ENCODE results near the gene GMPPA. TPM values are rescaled to one million over a fixed set of nuclear protein-coding genes. Genes with fewer than 3 reads are reported as not detected.

Gene GMPPA
- total RNA-seq, 2 experiments from 2014 or later, result 35.2 to 35.5 TPM

DNA sequence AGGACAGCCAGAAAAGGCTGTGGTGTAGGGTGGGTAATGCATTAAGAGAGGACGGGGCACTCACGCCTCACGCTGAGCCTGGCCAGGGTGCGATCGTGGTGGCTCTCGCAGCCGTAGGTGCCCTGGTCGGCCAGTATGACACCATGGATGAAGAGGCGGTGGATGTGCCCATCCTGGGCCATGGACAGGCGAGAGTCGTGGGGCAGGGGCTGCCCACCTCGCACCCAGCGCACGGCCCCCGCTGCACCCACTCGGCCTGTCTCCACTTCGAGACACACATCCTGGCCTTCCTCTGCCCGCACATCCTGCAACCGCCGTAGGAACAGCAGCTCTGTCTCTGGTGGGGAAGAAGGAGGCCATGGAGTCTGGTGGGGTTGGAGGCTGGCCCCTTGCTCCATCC is 57.3 kb downstream of the GMPPA start:
- POLR2A ChIA-PET, result no interaction called here
- Mint-ChIP-seq H3K4me1 (peaks cover 5% of the 10 kb centered on the region), H3K9me3 (ENCODE audit: low read depth) (no peaks in the 10 kb centered on the region), H3K27ac (no peak overlapping the region), H3K27me3 (peaks cover 27% of the 10 kb centered on the region), H3K36me3 (ENCODE audit: low read depth) (no peaks in the 10 kb centered on the region), H3K4me3 (no peak overlapping the region)
- intact Hi-C loops (cut with DNase I, micrococcal nuclease), result no loop called here
- CTCF ChIA-PET, result interaction anchor here (0.9 kb wide), 1 partner anchor 15 kb away, joined by 3 read pairs; no protein-coding TSS in a partner anchor
- no peak for ATAC-seq
- DNase-seq, result no peak

GRCh38 chr2:219556413-219556812 is 57.7 kb downstream of the GMPPA start:
- no peaks in the 10 kb centered on the region for H3K36me3 Mint-ChIP-seq (ENCODE audit: low read depth)
- intact Hi-C loops (cut with DNase I, micrococcal nuclease), result no loop called here
- DNase-seq, result no peak
- no peak for ATAC-seq
- no peaks in the 10 kb centered on the region for H3K9me3 Mint-ChIP-seq (ENCODE audit: low read depth)
- ChIA-PET CTCF (interaction anchor here (0.7 kb wide), 1 partner anchor 45 kb away, joined by 4 read pairs; no protein-coding TSS in a partner anchor), POLR2A (no interaction called here)
- H3K4me1 Mint-ChIP-seq, result peaks cover 5% of the 10 kb centered on the region
- H3K27ac Mint-ChIP-seq, result no peak overlapping the region
- no peak overlapping the region for H3K4me3 Mint-ChIP-seq
- peaks cover 25% of the 10 kb centered on the region for H3K27me3 Mint-ChIP-seq

Small RNAs within 50 kb of the gene (microRNA-seq; reads per million reads assigned to microRNA genes)
- gene MIR3132 (ENCODE audit: borderline replicate concordance), result not detected

Other genes starting within 250 kb of the GMPPA start
- not detected for gene TUBA4B, start 245.6 kb upstream of the GMPPA start, total RNA-seq
- gene TUBA4A, start 245.0 kb upstream of the GMPPA start, total RNA-seq, result 100 to 1,000 TPM; 210 to 369 TPM
- gene DNAJB2, start 219.5 kb upstream of the GMPPA start, total RNA-seq, result 10 to 100 TPM; 51.8 to 62.8 TPM
- under 1 TPM; 0.30 to 0.43 TPM for gene PTPRN, start 189.5 kb upstream of the GMPPA start, total RNA-seq
- gene RESP18, start 166.1 kb upstream of the GMPPA start, total RNA-seq, result not detected
- 10 to 100 TPM; 81.0 to 93.1 TPM for gene DNPEP, start 111.0 kb upstream of the GMPPA start, total RNA-seq
- gene DES, start 80.5 kb upstream of the GMPPA start, total RNA-seq, result not detected
- gene SPEG, start 64.0 kb upstream of the GMPPA start, total RNA-seq, result 1 to 10 TPM in 1 of 2 experiments, under 1 TPM in 1; 0.89 to 1.4 TPM
- gene ASIC4, start 15.6 kb downstream of the GMPPA start, total RNA-seq, result not detected
- 10 to 100 TPM; 14.1 to 17.1 TPM for gene CHPF, start 44.9 kb downstream of the GMPPA start, total RNA-seq
- gene TMEM198, start 45.1 kb downstream of the GMPPA start, total RNA-seq, result 1 to 10 TPM; 2.4 to 2.7 TPM
- 1 to 10 TPM; 1.0 to 1.9 TPM for gene OBSL1, start 72.6 kb downstream of the GMPPA start, total RNA-seq
- gene INHA, start 73.4 kb downstream of the GMPPA start, total RNA-seq, result not detected
- 10 to 100 TPM; 23.5 to 26.1 TPM for gene STK11IP, start 99.0 kb downstream of the GMPPA start, total RNA-seq
- gene SLC4A3, start 128.7 kb downstream of the GMPPA start, total RNA-seq, result under 1 TPM; 0.05 to 0.16 TPM

All from activated CD4-positive, alpha-beta T cell treated with anti-CD3 and anti-CD28 coated beads for 36 hours (primary cell).